ENCODE measurements around the gene MSLN.

Gene MSLN

GRCh38 chr16:778447-778846, 17.9 kb downstream of the MSLN start:
- DNase-seq: no peak

- no peak for DNase-seq
Observed at GRCh38 chr16:778909-779527, 18.5 kb downstream of the MSLN start.

- no peak for DNase-seq
Observed at GRCh38 chr16:779561-779960, 19.0 kb downstream of the MSLN start.

GRCh38 chr16:780296-780695, 19.8 kb downstream of the MSLN start:
- no peak for DNase-seq

GRCh38 chr16:781346-782010, 20.9 kb downstream of the MSLN start:
- DNase-seq: no peak

- DNase-seq: no peak
Observed at GRCh38 chr16:782258-782657, 21.7 kb downstream of the MSLN start.

GRCh38 chr16:782766-783403, 22.4 kb downstream of the MSLN start:
- DNase-seq: peak; percentile 70

- DNase-seq: no peak
Observed at GRCh38 chr16:783404-784161, 23.0 kb downstream of the MSLN start.

GRCh38 chr16:784431-784830, 23.9 kb downstream of the MSLN start:
- DNase-seq: no peak

GRCh38 chr16:785563-786535, 25.3 kb downstream of the MSLN start:
- peak; percentile 20 for DNase-seq

GRCh38 chr16:787321-787966, 26.9 kb downstream of the MSLN start:
- DNase-seq: peak; percentile 24

- peak; percentile 77 for DNase-seq
Observed at GRCh38 chr16:787978-788398, 27.5 kb downstream of the MSLN start, which contains the start of gene RPUSD1. Gene RPUSD1 (minus strand): TSS chr16:788381. CDS start chr16:787737, 644 bp downstream.

GRCh38 chr16:788399-789126, 28.0 kb downstream of the MSLN start, which contains the start of gene CHTF18:
Gene CHTF18 (plus strand): TSS chr16:788620. CDS start chr16:788685, 65 bp downstream.
- DNase-seq: peak; percentile 93

- no peak for DNase-seq
Observed at GRCh38 chr16:789191-789850, 28.8 kb downstream of the MSLN start.

GRCh38 chr16:790086-790485, 29.6 kb downstream of the MSLN start:
- DNase-seq: no peak

GRCh38 chr16:791131-791530, 30.6 kb downstream of the MSLN start:
- no peak for DNase-seq

GRCh38 chr16:792221-792995, 31.9 kb downstream of the MSLN start:
- no peak for DNase-seq

GRCh38 chr16:793414-793813, 32.9 kb downstream of the MSLN start:
- DNase-seq: no peak

GRCh38 chr16:794091-794822, 33.7 kb downstream of the MSLN start:
- DNase-seq: no peak

Data from NCI-H146 (cell line).